ENCODE data around the gene TENM3.

The TENM3 gene

GRCh38 chr4:182255441-182256190, 12.4 kb downstream of the TENM3 start:
- Histone ChIP-seq H3K56ac (ENCODE audit: low read length) (no peak overlapping the region), H4K8ac (ENCODE audit: low read depth, low read length) (no peak overlapping the region), H3K4me3 (ENCODE audit: low read length) (no peak overlapping the region), H2BK5ac (ENCODE audit: low read length) (no peak overlapping the region), H3K4me1 (ENCODE audit: control insufficient read depth, low read depth, low read length) (peaks cover 2% of the 10 kb centered on the region), H3K79me1 (ENCODE audit: low read length) (no peaks in the 10 kb centered on the region), H3K79me2 (ENCODE audit: control insufficient read depth, insufficient read depth, low read length) (peaks cover 1% of the 10 kb centered on the region), H3K18ac (ENCODE audit: low read length) (peak overlapping the region; percentile 23), H2AK5ac (ENCODE audit: low read length) (no peak overlapping the region), H3K9ac (ENCODE audit: low read length) (no peak overlapping the region), H3K36me3 (ENCODE audit: control insufficient read depth, insufficient read depth, low read length) (no peaks in the 10 kb centered on the region), H3K27ac (ENCODE audit: low read depth, low read length) (no peak overlapping the region), H3K4ac (ENCODE audit: low read depth, low read length) (no peak overlapping the region), H2BK15ac (replicated peaks; ENCODE audit: low read depth) (peak overlapping the region; percentile 45), H4K5ac (ENCODE audit: low read length) (no peak overlapping the region), H2BK120ac (ENCODE audit: low read depth, low read length) (no peak overlapping the region), H3K4me2 (ENCODE audit: low read length) (no peak overlapping the region), H3K27me3 (ENCODE audit: insufficient read depth, low read length, poor library complexity) (no peaks in the 10 kb centered on the region), H3K23ac (ENCODE audit: low read length) (no peak overlapping the region)
- WGBS (ENCODE audit: extremely low coverage, insufficient coverage, low lambda C conversion rate) = 100% methylated on average over 1 of the region's 8 CpGs
- DNase-seq = peak; percentile 63

GRCh38 chr4:182257016-182257415, 13.8 kb downstream of the TENM3 start:
- no peak overlapping the region for H4K8ac ChIP-seq (ENCODE audit: low read depth, low read length)
- H2BK120ac ChIP-seq (ENCODE audit: low read depth, low read length) = no peak overlapping the region
- H3K18ac ChIP-seq (ENCODE audit: low read length) = no peak overlapping the region
- no peak overlapping the region for H3K4ac ChIP-seq (ENCODE audit: low read depth, low read length)
- H2BK5ac ChIP-seq (ENCODE audit: low read length) = no peak overlapping the region
- no CpG with 5 or more reads among the region's 3 CpGs for WGBS (ENCODE audit: extremely low coverage, insufficient coverage, low lambda C conversion rate)
- H3K36me3 ChIP-seq (ENCODE audit: control insufficient read depth, insufficient read depth, low read length) = no peaks in the 10 kb centered on the region
- no peak overlapping the region for H3K23ac ChIP-seq (ENCODE audit: low read length)
- no peaks in the 10 kb centered on the region for H3K27me3 ChIP-seq (ENCODE audit: insufficient read depth, low read length, poor library complexity)
- no peaks in the 10 kb centered on the region for H3K79me1 ChIP-seq (ENCODE audit: low read length)
- no peak overlapping the region for H3K9ac ChIP-seq (ENCODE audit: low read length)
- H3K4me1 ChIP-seq (ENCODE audit: control insufficient read depth, low read depth, low read length) = peaks cover 2% of the 10 kb centered on the region
- no peak overlapping the region for H2BK15ac ChIP-seq (replicated peaks; ENCODE audit: low read depth)
- H2AK5ac ChIP-seq (ENCODE audit: low read length) = no peak overlapping the region
- H4K5ac ChIP-seq (ENCODE audit: low read length) = no peak overlapping the region
- peaks cover 1% of the 10 kb centered on the region for H3K79me2 ChIP-seq (ENCODE audit: control insufficient read depth, insufficient read depth, low read length)
- H3K27ac ChIP-seq (ENCODE audit: low read depth, low read length) = no peak overlapping the region
- no peak overlapping the region for H3K4me2 ChIP-seq (ENCODE audit: low read length)
- H3K4me3 ChIP-seq (ENCODE audit: low read length) = no peak overlapping the region
- H3K56ac ChIP-seq (ENCODE audit: low read length) = no peak overlapping the region
- no peak for DNase-seq

GRCh38 chr4:182257503-182257902, 14.3 kb downstream of the TENM3 start:
- H3K4me2 ChIP-seq (ENCODE audit: low read length) = no peak overlapping the region
- no peak overlapping the region for H4K5ac ChIP-seq (ENCODE audit: low read length)
- H3K9ac ChIP-seq (ENCODE audit: low read length) = no peak overlapping the region
- no peak for DNase-seq
- H3K27ac ChIP-seq (ENCODE audit: low read depth, low read length) = no peak overlapping the region
- no peak overlapping the region for H3K56ac ChIP-seq (ENCODE audit: low read length)
- no peak overlapping the region for H2BK15ac ChIP-seq (replicated peaks; ENCODE audit: low read depth)
- no peak overlapping the region for H2BK5ac ChIP-seq (ENCODE audit: low read length)
- no peak overlapping the region for H3K4me3 ChIP-seq (ENCODE audit: low read length)
- no peaks in the 10 kb centered on the region for H3K27me3 ChIP-seq (ENCODE audit: insufficient read depth, low read length, poor library complexity)
- H3K79me2 ChIP-seq (ENCODE audit: control insufficient read depth, insufficient read depth, low read length) = peaks cover 1% of the 10 kb centered on the region
- H3K23ac ChIP-seq (ENCODE audit: low read length) = no peak overlapping the region
- no peaks in the 10 kb centered on the region for H3K79me1 ChIP-seq (ENCODE audit: low read length)
- H3K4me1 ChIP-seq (ENCODE audit: control insufficient read depth, low read depth, low read length) = peaks cover 2% of the 10 kb centered on the region
- H2AK5ac ChIP-seq (ENCODE audit: low read length) = no peak overlapping the region
- H3K18ac ChIP-seq (ENCODE audit: low read length) = no peak overlapping the region
- no peak overlapping the region for H2BK120ac ChIP-seq (ENCODE audit: low read depth, low read length)
- WGBS (ENCODE audit: extremely low coverage, insufficient coverage, low lambda C conversion rate) = no CpG with 5 or more reads among the region's 3 CpGs
- no peak overlapping the region for H4K8ac ChIP-seq (ENCODE audit: low read depth, low read length)
- no peaks in the 10 kb centered on the region for H3K36me3 ChIP-seq (ENCODE audit: control insufficient read depth, insufficient read depth, low read length)
- H3K4ac ChIP-seq (ENCODE audit: low read depth, low read length) = no peak overlapping the region

GRCh38 chr4:182258441-182259000, 15.3 kb downstream of the TENM3 start:
- H3K27me3 ChIP-seq (ENCODE audit: insufficient read depth, low read length, poor library complexity) = no peaks in the 10 kb centered on the region
- no peak overlapping the region for H4K8ac ChIP-seq (ENCODE audit: low read depth, low read length)
- H3K27ac ChIP-seq (ENCODE audit: low read depth, low read length) = no peak overlapping the region
- H3K4me3 ChIP-seq (ENCODE audit: low read length) = no peak overlapping the region
- H3K56ac ChIP-seq (ENCODE audit: low read length) = no peak overlapping the region
- H2BK120ac ChIP-seq (ENCODE audit: low read depth, low read length) = no peak overlapping the region
- no peaks in the 10 kb centered on the region for H3K79me1 ChIP-seq (ENCODE audit: low read length)
- no peaks in the 10 kb centered on the region for H3K36me3 ChIP-seq (ENCODE audit: control insufficient read depth, insufficient read depth, low read length)
- no peak overlapping the region for H3K4ac ChIP-seq (ENCODE audit: low read depth, low read length)
- peaks cover 2% of the 10 kb centered on the region for H3K4me1 ChIP-seq (ENCODE audit: control insufficient read depth, low read depth, low read length)
- no peak overlapping the region for H2AK5ac ChIP-seq (ENCODE audit: low read length)
- no peak for DNase-seq
- H4K5ac ChIP-seq (ENCODE audit: low read length) = no peak overlapping the region
- no CpG with 5 or more reads among the region's 4 CpGs for WGBS (ENCODE audit: extremely low coverage, insufficient coverage, low lambda C conversion rate)
- H3K18ac ChIP-seq (ENCODE audit: low read length) = no peak overlapping the region
- no peak overlapping the region for H2BK5ac ChIP-seq (ENCODE audit: low read length)
- no peak overlapping the region for H3K4me2 ChIP-seq (ENCODE audit: low read length)
- H3K23ac ChIP-seq (ENCODE audit: low read length) = no peak overlapping the region
- no peak overlapping the region for H2BK15ac ChIP-seq (replicated peaks; ENCODE audit: low read depth)
- no peak overlapping the region for H3K9ac ChIP-seq (ENCODE audit: low read length)
- no peaks in the 10 kb centered on the region for H3K79me2 ChIP-seq (ENCODE audit: control insufficient read depth, insufficient read depth, low read length)

- H4K8ac ChIP-seq (ENCODE audit: low read depth, low read length) = no peak overlapping the region
- no peak overlapping the region for H2BK15ac ChIP-seq (replicated peaks; ENCODE audit: low read depth)
- H3K18ac ChIP-seq (ENCODE audit: low read length) = no peak overlapping the region
- no peak overlapping the region for H3K4me3 ChIP-seq (ENCODE audit: low read length)
- no peak overlapping the region for H2BK5ac ChIP-seq (ENCODE audit: low read length)
- no peak overlapping the region for H3K56ac ChIP-seq (ENCODE audit: low read length)
- no peak overlapping the region for H4K5ac ChIP-seq (ENCODE audit: low read length)
- no peaks in the 10 kb centered on the region for H3K79me2 ChIP-seq (ENCODE audit: control insufficient read depth, insufficient read depth, low read length)
- no peak overlapping the region for H3K4me2 ChIP-seq (ENCODE audit: low read length)
- no CpG with 5 or more reads among the region's 8 CpGs for WGBS (ENCODE audit: extremely low coverage, insufficient coverage, low lambda C conversion rate)
- no peaks in the 10 kb centered on the region for H3K36me3 ChIP-seq (ENCODE audit: control insufficient read depth, insufficient read depth, low read length)
- H3K9ac ChIP-seq (ENCODE audit: low read length) = no peak overlapping the region
- H3K23ac ChIP-seq (ENCODE audit: low read length) = no peak overlapping the region
- H3K27me3 ChIP-seq (ENCODE audit: insufficient read depth, low read length, poor library complexity) = no peaks in the 10 kb centered on the region
- H3K79me1 ChIP-seq (ENCODE audit: low read length) = peaks cover 2% of the 10 kb centered on the region
- no peak overlapping the region for H3K27ac ChIP-seq (ENCODE audit: low read depth, low read length)
- H3K4ac ChIP-seq (ENCODE audit: low read depth, low read length) = no peak overlapping the region
- no peaks in the 10 kb centered on the region for H3K4me1 ChIP-seq (ENCODE audit: control insufficient read depth, low read depth, low read length)
- no peak for DNase-seq
- H2BK120ac ChIP-seq (ENCODE audit: low read depth, low read length) = no peak overlapping the region
- H2AK5ac ChIP-seq (ENCODE audit: low read length) = no peak overlapping the region
Observed at GRCh38 chr4:182261651-182262223, 18.5 kb downstream of the TENM3 start.

All from mesendoderm (in vitro differentiated cells).